GM12878 (cell line): Measurements from ENCODE around the gene MYO9B. TPM values are rescaled to one million over a fixed set of nuclear protein-coding genes. Genes with fewer than 3 reads are reported as not detected.

Source experiments
- ASH2L ChIP-seq: fragments of 300-600, 200-600 bp; sonication (generic); IDR thresholded peaks from 2 replicates; pipeline ENCODE4 v1.6.1; 2017; ENCODE audit warnings: low read depth, mild to moderate bottlenecking, borderline replicate concordance
- MXI1 ChIP-seq: fragments of 150-350 bp; IDR thresholded peaks from 2 replicates; pipeline ENCODE4 v1.6.1; 2011; ENCODE audit warnings: low read depth, mild to moderate bottlenecking, inconsistent platforms, low read length, improper control_type of control experiment
- polyA plus RNA-seq, 11 experiments: library from polyadenylated mRNA; depleted of rRNA in 4 of 11; unstranded in 6 of 11; stranded (reverse) in 5 of 11; fragments of >200 nt; fragmentation: Nextera tagmentation in 4 of 11; fragmentation: Illumina TruSeq in 1 of 11; extraction: Ambion mirVana in 4 of 11; extraction: Trizol in 1 of 11; gene quantifications; 1 replicate in 1 of 11; 2 replicates in 10 of 11; pipeline versions ENCODE4 v1.2.1 to v1.2.3, GENCODE V29; 2011 to 2016; ENCODE audit warnings: inconsistent platforms in 2 of 11, missing spikeins in 2 of 11, low read depth in 1 of 11
- total RNA-seq, 4 experiments: library from RNA; depleted of rRNA in 3 of 4; stranded (reverse); fragments of >200 nt in 3 of 4; fragmentation: Illumina TruSeq in 1 of 4; extraction: Trizol in 1 of 4; gene quantifications; 2 replicates each; pipeline versions ENCODE4 v1.2.1 to v1.2.3, GENCODE V29; 2013 to 2021
- TF ChIP-seq, protein P1 (sequence below): fragments of 450-650 bp; IDR thresholded peaks from 2 replicates; pipeline ENCODE4 v1.6.1; 2017; ENCODE audit warnings: antibody characterized with exemption, mild to moderate bottlenecking, moderate library complexity
- TF ChIP-seq, protein P2 (sequence below): fragments of 450-650 bp; IDR thresholded peaks from 2 replicates; pipeline ENCODE4 v1.6.1; 2016; ENCODE audit warnings: mild to moderate bottlenecking, moderate library complexity, borderline replicate concordance
- TF ChIP-seq, protein P3 (sequence below): fragments of 450-650 bp; formaldehyde crosslinking; IDR thresholded peaks from 2 replicates; pipeline ENCODE4 v1.4.0; 2020; ENCODE audit warnings: mild to moderate bottlenecking, moderate library complexity

Gene MYO9B
- total and polyA plus RNA-seq, 10 of the 15 experiments (the other 5 are each of a cell fraction or from before 2014, with no cell fraction given), result 5.4 to 165 (median 45.8) TPM

DNA sequence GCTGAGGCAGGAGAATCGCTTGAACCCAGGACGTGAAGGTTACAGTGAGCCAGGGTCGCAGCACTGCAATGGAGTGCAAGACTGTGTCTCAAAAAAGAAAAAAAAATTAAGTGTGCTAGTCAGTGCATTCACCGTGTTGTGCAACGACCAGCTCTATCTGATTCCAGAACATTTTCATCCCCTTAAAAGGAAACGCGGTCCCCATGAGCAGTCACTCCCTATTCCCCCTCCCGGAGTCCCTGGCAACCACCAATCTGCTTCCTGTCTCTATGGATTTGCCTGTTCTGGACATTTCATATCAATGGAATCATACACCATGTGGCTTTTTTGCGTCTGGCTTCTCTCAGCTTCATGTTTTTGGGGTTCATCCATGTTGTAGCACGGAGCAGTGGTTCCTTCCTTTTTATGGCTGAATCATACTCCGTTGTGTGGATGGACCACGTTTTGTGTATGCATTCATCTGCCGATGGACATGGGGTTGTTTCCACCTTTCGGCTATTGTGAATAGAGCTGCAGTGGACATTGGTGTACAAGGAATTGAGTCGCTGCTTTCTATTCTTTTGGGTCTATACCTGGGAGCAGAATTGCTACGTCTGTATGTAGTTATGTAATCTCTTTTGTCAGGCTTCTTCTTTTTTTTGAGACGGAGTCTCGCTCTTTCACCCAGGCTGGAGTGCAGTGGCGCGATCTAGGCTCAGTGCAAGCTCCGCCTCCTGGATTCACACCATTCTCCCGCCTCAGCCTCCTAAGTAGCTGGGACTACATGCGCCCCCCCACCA, 19.8 kb downstream of the MYO9B start (continued):
- TF ChIP-seq, protein P1, sequence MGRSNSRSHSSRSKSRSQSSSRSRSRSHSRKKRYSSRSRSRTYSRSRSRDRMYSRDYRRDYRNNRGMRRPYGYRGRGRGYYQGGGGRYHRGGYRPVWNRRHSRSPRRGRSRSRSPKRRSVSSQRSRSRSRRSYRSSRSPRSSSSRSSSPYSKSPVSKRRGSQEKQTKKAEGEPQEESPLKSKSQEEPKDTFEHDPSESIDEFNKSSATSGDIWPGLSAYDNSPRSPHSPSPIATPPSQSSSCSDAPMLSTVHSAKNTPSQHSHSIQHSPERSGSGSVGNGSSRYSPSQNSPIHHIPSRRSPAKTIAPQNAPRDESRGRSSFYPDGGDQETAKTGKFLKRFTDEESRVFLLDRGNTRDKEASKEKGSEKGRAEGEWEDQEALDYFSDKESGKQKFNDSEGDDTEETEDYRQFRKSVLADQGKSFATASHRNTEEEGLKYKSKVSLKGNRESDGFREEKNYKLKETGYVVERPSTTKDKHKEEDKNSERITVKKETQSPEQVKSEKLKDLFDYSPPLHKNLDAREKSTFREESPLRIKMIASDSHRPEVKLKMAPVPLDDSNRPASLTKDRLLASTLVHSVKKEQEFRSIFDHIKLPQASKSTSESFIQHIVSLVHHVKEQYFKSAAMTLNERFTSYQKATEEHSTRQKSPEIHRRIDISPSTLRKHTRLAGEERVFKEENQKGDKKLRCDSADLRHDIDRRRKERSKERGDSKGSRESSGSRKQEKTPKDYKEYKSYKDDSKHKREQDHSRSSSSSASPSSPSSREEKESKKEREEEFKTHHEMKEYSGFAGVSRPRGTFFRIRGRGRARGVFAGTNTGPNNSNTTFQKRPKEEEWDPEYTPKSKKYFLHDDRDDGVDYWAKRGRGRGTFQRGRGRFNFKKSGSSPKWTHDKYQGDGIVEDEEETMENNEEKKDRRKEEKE, result no peak
- TF ChIP-seq, protein P2, sequence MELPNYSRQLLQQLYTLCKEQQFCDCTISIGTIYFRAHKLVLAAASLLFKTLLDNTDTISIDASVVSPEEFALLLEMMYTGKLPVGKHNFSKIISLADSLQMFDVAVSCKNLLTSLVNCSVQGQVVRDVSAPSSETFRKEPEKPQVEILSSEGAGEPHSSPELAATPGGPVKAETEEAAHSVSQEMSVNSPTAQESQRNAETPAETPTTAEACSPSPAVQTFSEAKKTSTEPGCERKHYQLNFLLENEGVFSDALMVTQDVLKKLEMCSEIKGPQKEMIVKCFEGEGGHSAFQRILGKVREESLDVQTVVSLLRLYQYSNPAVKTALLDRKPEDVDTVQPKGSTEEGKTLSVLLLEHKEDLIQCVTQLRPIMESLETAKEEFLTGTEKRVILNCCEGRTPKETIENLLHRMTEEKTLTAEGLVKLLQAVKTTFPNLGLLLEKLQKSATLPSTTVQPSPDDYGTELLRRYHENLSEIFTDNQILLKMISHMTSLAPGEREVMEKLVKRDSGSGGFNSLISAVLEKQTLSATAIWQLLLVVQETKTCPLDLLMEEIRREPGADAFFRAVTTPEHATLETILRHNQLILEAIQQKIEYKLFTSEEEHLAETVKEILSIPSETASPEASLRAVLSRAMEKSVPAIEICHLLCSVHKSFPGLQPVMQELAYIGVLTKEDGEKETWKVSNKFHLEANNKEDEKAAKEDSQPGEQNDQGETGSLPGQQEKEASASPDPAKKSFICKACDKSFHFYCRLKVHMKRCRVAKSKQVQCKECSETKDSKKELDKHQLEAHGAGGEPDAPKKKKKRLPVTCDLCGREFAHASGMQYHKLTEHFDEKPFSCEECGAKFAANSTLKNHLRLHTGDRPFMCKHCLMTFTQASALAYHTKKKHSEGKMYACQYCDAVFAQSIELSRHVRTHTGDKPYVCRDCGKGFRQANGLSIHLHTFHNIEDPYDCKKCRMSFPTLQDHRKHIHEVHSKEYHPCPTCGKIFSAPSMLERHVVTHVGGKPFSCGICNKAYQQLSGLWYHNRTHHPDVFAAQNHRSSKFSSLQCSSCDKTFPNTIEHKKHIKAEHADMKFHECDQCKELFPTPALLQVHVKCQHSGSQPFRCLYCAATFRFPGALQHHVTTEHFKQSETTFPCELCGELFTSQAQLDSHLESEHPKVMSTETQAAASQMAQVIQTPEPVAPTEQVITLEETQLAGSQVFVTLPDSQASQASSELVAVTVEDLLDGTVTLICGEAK, result no peak
- TF ChIP-seq, protein P3, sequence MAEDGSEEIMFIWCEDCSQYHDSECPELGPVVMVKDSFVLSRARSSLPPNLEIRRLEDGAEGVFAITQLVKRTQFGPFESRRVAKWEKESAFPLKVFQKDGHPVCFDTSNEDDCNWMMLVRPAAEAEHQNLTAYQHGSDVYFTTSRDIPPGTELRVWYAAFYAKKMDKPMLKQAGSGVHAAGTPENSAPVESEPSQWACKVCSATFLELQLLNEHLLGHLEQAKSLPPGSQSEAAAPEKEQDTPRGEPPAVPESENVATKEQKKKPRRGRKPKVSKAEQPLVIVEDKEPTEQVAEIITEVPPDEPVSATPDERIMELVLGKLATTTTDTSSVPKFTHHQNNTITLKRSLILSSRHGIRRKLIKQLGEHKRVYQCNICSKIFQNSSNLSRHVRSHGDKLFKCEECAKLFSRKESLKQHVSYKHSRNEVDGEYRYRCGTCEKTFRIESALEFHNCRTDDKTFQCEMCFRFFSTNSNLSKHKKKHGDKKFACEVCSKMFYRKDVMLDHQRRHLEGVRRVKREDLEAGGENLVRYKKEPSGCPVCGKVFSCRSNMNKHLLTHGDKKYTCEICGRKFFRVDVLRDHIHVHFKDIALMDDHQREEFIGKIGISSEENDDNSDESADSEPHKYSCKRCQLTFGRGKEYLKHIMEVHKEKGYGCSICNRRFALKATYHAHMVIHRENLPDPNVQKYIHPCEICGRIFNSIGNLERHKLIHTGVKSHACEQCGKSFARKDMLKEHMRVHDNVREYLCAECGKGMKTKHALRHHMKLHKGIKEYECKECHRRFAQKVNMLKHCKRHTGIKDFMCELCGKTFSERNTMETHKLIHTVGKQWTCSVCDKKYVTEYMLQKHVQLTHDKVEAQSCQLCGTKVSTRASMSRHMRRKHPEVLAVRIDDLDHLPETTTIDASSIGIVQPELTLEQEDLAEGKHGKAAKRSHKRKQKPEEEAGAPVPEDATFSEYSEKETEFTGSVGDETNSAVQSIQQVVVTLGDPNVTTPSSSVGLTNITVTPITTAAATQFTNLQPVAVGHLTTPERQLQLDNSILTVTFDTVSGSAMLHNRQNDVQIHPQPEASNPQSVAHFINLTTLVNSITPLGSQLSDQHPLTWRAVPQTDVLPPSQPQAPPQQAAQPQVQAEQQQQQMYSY (CRISPR knock-in tag), result no peak
- no peak for TF ChIP-seq MXI1
- TF ChIP-seq ASH2L, result no peak
